ENCODE data around the gene CD22.

The CD22 gene

DNA sequence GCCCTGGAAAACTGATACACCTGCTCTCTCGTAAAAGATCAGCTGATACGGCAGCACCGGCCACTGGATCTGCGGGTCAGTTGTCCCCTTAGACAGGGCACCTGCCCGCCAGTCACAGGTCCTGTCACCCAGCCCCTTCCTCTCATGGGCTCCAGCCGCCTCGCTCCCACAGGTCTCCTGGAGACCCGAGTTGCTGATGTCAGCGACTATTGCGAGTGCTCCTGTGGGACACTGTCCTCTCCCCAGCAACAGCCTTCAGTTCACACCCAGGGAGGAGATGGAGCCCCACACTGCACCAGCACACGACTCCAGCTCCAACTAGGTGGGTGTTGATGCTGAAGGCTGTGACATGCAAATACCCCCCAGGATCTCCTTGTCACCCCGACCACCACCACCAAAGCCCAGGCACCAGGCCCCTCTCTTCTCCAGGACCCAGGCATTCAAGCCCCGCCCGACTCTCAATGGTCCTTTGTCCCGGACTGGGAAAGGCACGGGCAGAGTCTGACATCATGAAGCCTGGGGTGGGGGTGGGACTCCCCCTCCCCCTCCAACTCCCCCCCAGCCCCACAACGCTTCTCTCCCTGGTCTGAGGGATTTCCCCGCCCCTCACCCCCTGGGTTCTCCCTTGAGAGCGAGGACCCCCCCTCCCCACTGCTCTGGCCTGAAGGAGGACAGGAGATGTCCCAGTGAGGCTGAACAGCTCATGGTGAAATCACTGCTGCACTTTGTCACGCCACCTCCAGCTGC lies 38.4 kb upstream of the CD22 start:
- no peak overlapping the region for H3K9ac ChIP-seq (ENCODE audit: low read depth, low read length, poor library complexity, severe bottlenecking)
- H2AFZ ChIP-seq (ENCODE audit: low read length): no peak overlapping the region
- no peaks in the 10 kb centered on the region for H4K20me1 ChIP-seq (ENCODE audit: insufficient read depth, low read length, poor library complexity, severe bottlenecking)
- H3K9me2 ChIP-seq (replicated peaks; ENCODE audit: low read depth, low read length): no peaks in the 10 kb centered on the region
- H3K36me3 ChIP-seq (ENCODE audit: insufficient read depth, low read length): no peaks in the 10 kb centered on the region
- no peaks in the 10 kb centered on the region for H3K27me3 ChIP-seq (ENCODE audit: insufficient read depth, low read length, poor library complexity, severe bottlenecking)
- no peaks in the 10 kb centered on the region for H3K4me1 ChIP-seq (ENCODE audit: insufficient read depth, low read length, poor library complexity, severe bottlenecking)
- H3F3A ChIP-seq (ENCODE audit: low read depth): no peaks in the 10 kb centered on the region
- no peak overlapping the region for H3K4me2 ChIP-seq (ENCODE audit: low read depth, low read length, poor library complexity, severe bottlenecking)
- H3K9me3 ChIP-seq (ENCODE audit: insufficient read depth, low read depth, low read length): no peaks in the 10 kb centered on the region
- no peak overlapping the region for H3K4me3 ChIP-seq (ENCODE audit: low read length, poor library complexity, severe bottlenecking)
- no peak for TF ChIP-seq EZH2phosphoT487 (IDR thresholded peaks at IDR 0.05; ENCODE audit: borderline replicate concordance)
- TF ChIP-seq, protein P1, sequence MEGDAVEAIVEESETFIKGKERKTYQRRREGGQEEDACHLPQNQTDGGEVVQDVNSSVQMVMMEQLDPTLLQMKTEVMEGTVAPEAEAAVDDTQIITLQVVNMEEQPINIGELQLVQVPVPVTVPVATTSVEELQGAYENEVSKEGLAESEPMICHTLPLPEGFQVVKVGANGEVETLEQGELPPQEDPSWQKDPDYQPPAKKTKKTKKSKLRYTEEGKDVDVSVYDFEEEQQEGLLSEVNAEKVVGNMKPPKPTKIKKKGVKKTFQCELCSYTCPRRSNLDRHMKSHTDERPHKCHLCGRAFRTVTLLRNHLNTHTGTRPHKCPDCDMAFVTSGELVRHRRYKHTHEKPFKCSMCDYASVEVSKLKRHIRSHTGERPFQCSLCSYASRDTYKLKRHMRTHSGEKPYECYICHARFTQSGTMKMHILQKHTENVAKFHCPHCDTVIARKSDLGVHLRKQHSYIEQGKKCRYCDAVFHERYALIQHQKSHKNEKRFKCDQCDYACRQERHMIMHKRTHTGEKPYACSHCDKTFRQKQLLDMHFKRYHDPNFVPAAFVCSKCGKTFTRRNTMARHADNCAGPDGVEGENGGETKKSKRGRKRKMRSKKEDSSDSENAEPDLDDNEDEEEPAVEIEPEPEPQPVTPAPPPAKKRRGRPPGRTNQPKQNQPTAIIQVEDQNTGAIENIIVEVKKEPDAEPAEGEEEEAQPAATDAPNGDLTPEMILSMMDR (conservative IDR thresholded peaks at IDR 0.05; ENCODE audit: low read length): no peak
- H3K79me2 ChIP-seq (ENCODE audit: insufficient read depth, low read length): no peaks in the 10 kb centered on the region

DNA sequence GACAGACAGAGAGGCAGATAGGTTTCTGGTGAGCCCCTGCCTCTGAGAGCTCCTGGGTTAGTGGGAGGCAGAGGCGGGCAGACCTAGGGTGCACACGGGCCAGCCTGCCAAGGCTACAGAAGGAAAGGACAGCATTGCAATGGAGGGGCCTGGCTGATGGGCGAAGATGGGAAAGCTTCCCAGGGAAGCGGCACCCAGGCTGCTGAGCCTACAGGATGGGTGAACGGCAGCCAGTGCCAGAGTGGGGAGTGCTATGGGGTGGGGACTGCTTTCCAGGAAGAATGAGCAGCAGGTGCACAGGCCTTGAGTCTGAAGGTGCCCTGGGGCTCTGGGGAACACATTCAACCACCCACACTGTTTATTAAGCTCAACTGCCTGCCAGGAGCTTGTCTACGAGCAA lies 37.7 kb upstream of the CD22 start:
- Histone ChIP-seq H4K20me1 (ENCODE audit: insufficient read depth, low read length, poor library complexity, severe bottlenecking) (no peaks in the 10 kb centered on the region), H3F3A (ENCODE audit: low read depth) (no peaks in the 10 kb centered on the region), H3K9ac (ENCODE audit: low read depth, low read length, poor library complexity, severe bottlenecking) (no peak overlapping the region), H2AFZ (ENCODE audit: low read length) (no peak overlapping the region), H3K4me2 (ENCODE audit: low read depth, low read length, poor library complexity, severe bottlenecking) (no peak overlapping the region), H3K4me3 (ENCODE audit: low read length, poor library complexity, severe bottlenecking) (no peak overlapping the region), H3K9me3 (ENCODE audit: insufficient read depth, low read depth, low read length) (no peaks in the 10 kb centered on the region), H3K79me2 (ENCODE audit: insufficient read depth, low read length) (no peaks in the 10 kb centered on the region), H3K9me2 (replicated peaks; ENCODE audit: low read depth, low read length) (no peaks in the 10 kb centered on the region), H3K36me3 (ENCODE audit: insufficient read depth, low read length) (no peaks in the 10 kb centered on the region), H3K4me1 (ENCODE audit: insufficient read depth, low read length, poor library complexity, severe bottlenecking) (no peaks in the 10 kb centered on the region), H3K27me3 (ENCODE audit: insufficient read depth, low read length, poor library complexity, severe bottlenecking) (no peaks in the 10 kb centered on the region)
- TF ChIP-seq, protein P1 (conservative IDR thresholded peaks at IDR 0.05; ENCODE audit: low read length): no peak
- no peak for TF ChIP-seq EZH2phosphoT487 (IDR thresholded peaks at IDR 0.05; ENCODE audit: borderline replicate concordance)

DNA sequence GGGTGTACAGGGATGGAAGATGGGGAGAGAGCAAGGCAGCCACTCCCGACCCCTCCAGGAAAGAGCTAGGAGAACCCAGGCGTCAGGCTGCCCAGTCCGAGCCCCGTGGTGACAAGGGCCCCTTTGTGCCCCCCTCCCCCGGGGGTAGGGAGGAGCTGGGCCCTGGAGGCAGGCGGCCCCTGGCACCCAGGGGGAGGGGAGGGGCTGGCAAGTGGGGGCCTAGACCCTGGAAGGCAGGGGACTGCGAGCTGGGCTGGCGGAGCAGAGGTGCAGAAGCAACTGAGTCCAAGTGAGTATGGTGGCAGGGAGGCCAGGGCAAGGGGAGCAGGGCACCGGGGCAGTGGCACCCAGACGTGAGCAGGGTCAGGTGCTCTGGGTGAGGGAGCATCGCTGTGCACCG lies 37.1 kb upstream of the CD22 start, which contains the start of gene MAG:
TSS of gene MAG (plus strand) at position 246 of the 400 bp plus-strand sequence. CDS start 3,248 bp downstream, outside the sequence.
- no peaks in the 10 kb centered on the region for H3K27me3 ChIP-seq (ENCODE audit: insufficient read depth, low read length, poor library complexity, severe bottlenecking)
- no peak within 1 kb of the TSS for H3K4me2 ChIP-seq (ENCODE audit: low read depth, low read length, poor library complexity, severe bottlenecking)
- H3K36me3 ChIP-seq (ENCODE audit: insufficient read depth, low read length): no peaks in the 10 kb centered on the region
- no peaks in the 10 kb centered on the region for H3K4me1 ChIP-seq (ENCODE audit: insufficient read depth, low read length, poor library complexity, severe bottlenecking)
- H2AFZ ChIP-seq (ENCODE audit: low read length): no peak within 1 kb of the TSS
- H3K9me3 ChIP-seq (ENCODE audit: insufficient read depth, low read depth, low read length): no peaks in the 10 kb centered on the region
- no peaks in the 10 kb centered on the region for H3F3A ChIP-seq (ENCODE audit: low read depth)
- no peak for TF ChIP-seq EZH2phosphoT487 (IDR thresholded peaks at IDR 0.05; ENCODE audit: borderline replicate concordance)
- TF ChIP-seq, protein P1 (conservative IDR thresholded peaks at IDR 0.05; ENCODE audit: low read length): no peak
- H4K20me1 ChIP-seq (ENCODE audit: insufficient read depth, low read length, poor library complexity, severe bottlenecking): no peaks in the 10 kb centered on the region
- H3K9me2 ChIP-seq (replicated peaks; ENCODE audit: low read depth, low read length): no peaks in the 10 kb centered on the region
- H3K79me2 ChIP-seq (ENCODE audit: insufficient read depth, low read length): no peaks in the 10 kb centered on the region
- no peak within 1 kb of the TSS for H3K9ac ChIP-seq (ENCODE audit: low read depth, low read length, poor library complexity, severe bottlenecking)
- H3K4me3 ChIP-seq (ENCODE audit: low read length, poor library complexity, severe bottlenecking): no peak within 1 kb of the TSS
